K562 (cell line): Measurements from ENCODE around the gene ILF3. TPM values are rescaled to one million over a fixed set of nuclear protein-coding genes. Genes with fewer than 3 reads are reported as not detected.

Experiments used
- ATAC-seq: fragments of 200-7000 bp; cut with Tn5 transposase; 3 replicates; pipeline ENCODE4 v1.9.1; 2020; ENCODE audit warnings: moderate library complexity
- BruUV-seq: library from RNA; stranded (reverse); fragments of 400-500 nt; replicated peaks from 2 replicates; lab custom pipeline; 2021; lab: Mats Ljungman, UMichigan
- CTCF ChIA-PET: fragments of 300-600 bp; formaldehyde crosslinking; extraction: SDS; loops from one replicate; lab custom pipeline; 2021; ENCODE audit warnings: low intra/inter-chr PET ratio; lab: Yijun Ruan, JAX
- POLR2A ChIA-PET: fragments of 300-600, 350-650 bp; sonication (Branson Sonifier 250); formaldehyde crosslinking; extraction: SDS; loops from one replicate; lab custom pipeline; 2021; ENCODE audit warnings: antibody characterized with exemption, inconsistent platforms; lab: Yijun Ruan, JAX
- DNase-seq, 4 experiments: peaks; one replicate each; pipeline versions ENCODE4 v3.0.0 to v3.0.0-alpha.2; 2011 to 2018; ENCODE audit warnings: low spot score in 3 of 4, mixed read lengths in 3 of 4; ENCODE audit errors: extremely low read depth in 1 of 4
- FAIRE-seq: peaks from 2 replicates; lab custom pipeline; 2011; peaks lifted over from hg19 to GRCh38; lab: Jason Lieb, UNC
- H2AFZ ChIP-seq: 2 replicates; pipeline ENCODE4 v1.6.0; 2011; ENCODE audit warnings: low read depth, low read length, control low read depth, inconsistent platforms
- H3K27ac ChIP-seq: fragments of 200-600 bp; 3 replicates; pipeline ENCODE4 v1.8.0; 2011; ENCODE audit warnings: low read depth, mild to moderate bottlenecking, control low read depth, inconsistent platforms, low read length, moderate library complexity, mixed read lengths; ENCODE audit errors: extremely low read depth
- H3K27me3 ChIP-seq, 2 experiments: fragments of 300-600 bp in 1 of 2; 2 replicates in 1 of 2; 3 replicates in 1 of 2; pipeline versions ENCODE4 v1.6.0 to v1.8.0; 2011; ENCODE audit warnings: inconsistent platforms in 2 of 2, low read length in 2 of 2, mild to moderate bottlenecking in 1 of 2, mixed read lengths in 1 of 2, moderate library complexity in 1 of 2; ENCODE audit not compliant: control insufficient read depth in 2 of 2, insufficient read depth in 2 of 2
- H3K36me3 ChIP-seq: fragments of 300-600 bp; 3 replicates; pipeline ENCODE4 v1.8.0; 2011; ENCODE audit warnings: mild to moderate bottlenecking, low read length, inconsistent platforms; ENCODE audit not compliant: control insufficient read depth, insufficient read depth
- H3K4me1 ChIP-seq, 2 experiments: fragments of 200-600 bp in 1 of 2; replicated peaks in 1 of 2; 2 replicates in 1 of 2; 3 replicates in 1 of 2; pipeline versions ENCODE4 v1.5.1 to v1.8.0; 2011; ENCODE audit warnings: inconsistent platforms in 2 of 2, low read length in 2 of 2, mild to moderate bottlenecking in 1 of 2, mixed read lengths in 1 of 2, moderate library complexity in 1 of 2; ENCODE audit not compliant: control insufficient read depth in 2 of 2, insufficient read depth in 2 of 2
- H3K4me2 ChIP-seq: 2 replicates; pipeline ENCODE4 v1.6.1; 2011; ENCODE audit warnings: low read length, control low read depth, inconsistent platforms, mixed read lengths; ENCODE audit not compliant: insufficient read depth
- H3K4me3 ChIP-seq: fragments of 200-600 bp; sonication (generic), shearing (Covaris generic); 2 replicates; pipeline ENCODE4 v1.5.1; 2016; ENCODE audit warnings: control low read depth, inconsistent platforms
- H3K79me2 ChIP-seq: fragments of 200-600 bp; 3 replicates; pipeline ENCODE4 v1.8.0; 2011; ENCODE audit warnings: low read length, inconsistent platforms; ENCODE audit not compliant: control insufficient read depth, insufficient read depth
- H3K9ac ChIP-seq, 2 experiments: 2 replicates each; pipeline versions ENCODE4 v1.6.0 to v1.6.1; 2011; ENCODE audit warnings: low read depth in 2 of 2, low read length in 2 of 2, control low read depth in 1 of 2, inconsistent platforms in 1 of 2, mild to moderate bottlenecking in 1 of 2, mixed read lengths in 1 of 2; ENCODE audit not compliant: insufficient read depth in 1 of 2
- H3K9me1 ChIP-seq: one replicate; pipeline ENCODE4 v1.6.0; 2011; ENCODE audit warnings: inconsistent platforms, mild to moderate bottlenecking, low read length, moderate library complexity; ENCODE audit not compliant: control insufficient read depth, insufficient read depth
- H3K9me3 ChIP-seq: replicated peaks from 2 replicates; pipeline ENCODE4 v1.5.1; 2011; ENCODE audit warnings: low read depth, low read length, inconsistent platforms; ENCODE audit not compliant: control insufficient read depth, insufficient read depth
- H4K20me1 ChIP-seq: replicated peaks from 2 replicates; pipeline ENCODE4 v1.6.1; 2011; ENCODE audit warnings: low read length, inconsistent platforms, mixed read lengths; ENCODE audit not compliant: control insufficient read depth, insufficient read depth
- ATF6 ChIP-seq: sonication (generic); formaldehyde crosslinking; IDR thresholded peaks from 2 replicates; pipeline ENCODE4 v1.4.0; 2020; ENCODE audit warnings: mild to moderate bottlenecking, missing genetic modification reagents
- KAT7 ChIP-seq: sonication (generic); formaldehyde crosslinking; IDR thresholded peaks from 2 replicates; pipeline ENCODE4 v1.8.0; 2022; ENCODE audit warnings: missing genetic modification reagents, mild to moderate bottlenecking, borderline replicate concordance
- PHB ChIP-seq: fragments of 250-450 bp; sonication (Bioruptor Pico); IDR thresholded peaks from 2 replicates; pipeline ENCODE4 v1.5.0; 2021
- POLR2AphosphoS5 ChIP-seq: IDR thresholded peaks from 2 replicates; pipeline ENCODE4 v1.6.1; 2011; ENCODE audit warnings: mild to moderate bottlenecking, low read depth, low read length, moderate library complexity; ENCODE audit not compliant: control insufficient read depth, insufficient read depth
- PPARD ChIP-seq: fragments of 250-450 bp; sonication (Bioruptor Pico); IDR thresholded peaks from 2 replicates; pipeline ENCODE4 v1.8.0; 2022; ENCODE audit warnings: inconsistent platforms, mild to moderate bottlenecking, moderate library complexity
- ZNF79 ChIP-seq: fragments of 250-450 bp; sonication (Bioruptor Pico); IDR thresholded peaks from 2 replicates; pipeline ENCODE4 v1.4.0; 2020; ENCODE audit warnings: low read depth, mild to moderate bottlenecking, moderate library complexity
- WGBS: fragments of 100-300 bp; shearing (Covaris generic); methylation state at CpG from one replicate; pipeline ENCODE4 v1.1.6; 2016; ENCODE audit warnings: low coverage, mixed read lengths; ENCODE audit not compliant: insufficient coverage; ENCODE audit errors: missing lambda C conversion rate; 5-methylcytosine and 5-hydroxymethylcytosine counted together
- in situ Hi-C: fragments of 300-500 bp; cut with MboI; formaldehyde crosslinking; loops from 4 replicates; pipeline ENCODE4 v1.15.0; 2018; ENCODE audit warnings: inconsistent platforms, mixed read lengths
- intact Hi-C: fragments of 100-400 bp; cut with micrococcal nuclease; formaldehyde crosslinking; loops from 2 replicates; pipeline ENCODE4 v1.14.2; 2022
- polyA plus RNA-seq, 8 experiments: library from polyadenylated mRNA; depleted of rRNA in 4 of 8; stranded (reverse) in 5 of 8; unstranded in 3 of 8; fragments of >200 nt; fragmentation: Nextera tagmentation in 2 of 8; fragmentation: Illumina TruSeq in 1 of 8; extraction: Ambion mirVana in 2 of 8; extraction: Trizol in 1 of 8; gene quantifications; 2 replicates each; pipeline versions ENCODE4 v1.2.1 to v1.2.3, GENCODE V29; 2011 to 2014; ENCODE audit warnings: inconsistent platforms in 1 of 8, missing spikeins in 1 of 8
- total RNA-seq, 7 experiments: library from RNA; depleted of rRNA in 6 of 7; stranded (reverse); fragments of >200 nt in 6 of 7; fragmentation: Illumina TruSeq in 2 of 7; extraction: Trizol in 2 of 7; gene quantifications; 2 replicates each; pipeline versions ENCODE4 v1.2.1 to v1.2.3, GENCODE V29; 2011 to 2021; ENCODE audit warnings: low replicate concordance in 1 of 7

ILF3 gene
- total and polyA plus RNA-seq, 9 of the 15 experiments (the other 6 are each of a cell fraction or from before 2014, with no cell fraction given): 26.0 to 453 (median 175) TPM

GRCh38 chr19:10660346-10660745 lies 6.2 kb downstream of the ILF3 start:
- no TSS peak for BruUV-seq
- Histone ChIP-seq H3K9me1 (peaks cover 8% of the 10 kb centered on the region), H3K27me3 (no peaks in the 10 kb centered on the region), H3K36me3 (peaks cover 70% of the 10 kb centered on the region), H3K4me3 (no peak overlapping the region), H3K79me2 (peaks cover 100% of the 10 kb centered on the region), H3K27ac (no peak overlapping the region), H3K9me3 (no peaks in the 10 kb centered on the region), H4K20me1 (peaks cover 67% of the 10 kb centered on the region), H3K4me2 (no peak overlapping the region), H3K9ac (peak overlapping the region in 1 of 2 experiments; percentile 4; a peak in 1 of 4 replicates), H3K4me1 (peaks cover 34 to 50% of the 10 kb centered on the region in 2 experiments; a peak in 4 of 5 replicates), H2AFZ (no peak overlapping the region)
- in situ Hi-C loops (no loop called here), intact Hi-C loops (no loop called here)
- 94% methylated on average over 4 of the region's 5 CpGs for WGBS
- CTCF ChIA-PET: no interaction called here
- DNase-seq (no peak), ATAC-seq (no peak), FAIRE-seq (no peak)
- TF ChIP-seq PPARD (CRISPR knock-in tag): no peak
- TF ChIP-seq KAT7: no peak
- 0 out of 2 replicates have a peak, but pooled peaks have one; percentile 8 for TF ChIP-seq POLR2AphosphoS5
- TF ChIP-seq ZNF79 (CRISPR knock-in tag): no peak
- no peak for TF ChIP-seq PHB
- no peak for TF ChIP-seq ATF6 (CRISPR knock-in tag)
- POLR2A ChIA-PET: no interaction called here
